NT2/D1 (cell line): ENCODE results near the gene FAM47B.

Experiments
- SUZ12 ChIP-seq: IDR thresholded peaks from 2 replicates; pipeline ENCODE4 v1.6.1; 2011; ENCODE audit not compliant: insufficient read length, insufficient read depth; ENCODE audit errors: extremely low read depth
- YY1 ChIP-seq: IDR thresholded peaks from 2 replicates; pipeline ENCODE4 v1.6.1; 2011; ENCODE audit not compliant: insufficient read length, insufficient read depth
- ZNF274 ChIP-seq: IDR thresholded peaks from 2 replicates; pipeline ENCODE4 v1.6.1; 2011; ENCODE audit warnings: mild to moderate bottlenecking, low read depth, low read length

GRCh38 chrX:34909151-34909550 lies 33.4 kb upstream of the FAM47B start:
- TF ChIP-seq ZNF274 (no peak), SUZ12 (no peak), YY1 (no peak)
